CMK (cell line): ENCODE measurements around the gene OR6J1.
"Not testable (repeated sequence)": the region's sequence is repeated elsewhere in the genome, so short reads cannot be mapped to it uniquely, and the experiment has no call there.

Source experiments
- DNase-seq: peaks from one replicate; pipeline ENCODE4 v3.0.0-alpha.2; 2010; ENCODE audit warnings: low read depth

The OR6J1 gene

DNA sequence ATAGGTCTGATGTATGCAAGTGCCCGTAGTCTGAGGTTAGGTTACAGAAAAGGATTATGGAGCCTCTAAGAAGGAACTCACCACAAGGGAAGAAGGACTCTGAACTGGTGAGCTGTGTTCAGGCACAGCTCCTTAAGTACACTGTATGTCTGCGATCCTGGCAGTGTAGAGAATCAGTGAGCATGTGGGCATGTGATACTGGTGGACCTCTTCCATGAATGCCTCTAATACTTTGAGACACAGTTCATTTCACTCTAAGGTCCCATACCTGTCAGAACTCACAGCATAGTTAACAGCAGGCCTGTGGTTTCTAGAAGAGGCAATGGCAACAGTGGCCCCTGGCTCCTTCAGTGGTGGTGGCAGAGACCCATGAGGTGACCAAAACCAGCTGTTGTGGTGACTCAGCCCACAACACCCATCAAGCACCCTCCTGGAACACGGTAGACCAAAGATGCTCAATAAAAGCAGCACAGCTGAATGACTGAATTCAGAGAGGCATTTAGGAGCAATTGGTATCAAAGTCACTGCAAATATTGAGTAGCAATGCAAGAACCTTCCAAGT lies 6.9 kb upstream of the OR6J1 start:
- DNase-seq, result no peak

DNA sequence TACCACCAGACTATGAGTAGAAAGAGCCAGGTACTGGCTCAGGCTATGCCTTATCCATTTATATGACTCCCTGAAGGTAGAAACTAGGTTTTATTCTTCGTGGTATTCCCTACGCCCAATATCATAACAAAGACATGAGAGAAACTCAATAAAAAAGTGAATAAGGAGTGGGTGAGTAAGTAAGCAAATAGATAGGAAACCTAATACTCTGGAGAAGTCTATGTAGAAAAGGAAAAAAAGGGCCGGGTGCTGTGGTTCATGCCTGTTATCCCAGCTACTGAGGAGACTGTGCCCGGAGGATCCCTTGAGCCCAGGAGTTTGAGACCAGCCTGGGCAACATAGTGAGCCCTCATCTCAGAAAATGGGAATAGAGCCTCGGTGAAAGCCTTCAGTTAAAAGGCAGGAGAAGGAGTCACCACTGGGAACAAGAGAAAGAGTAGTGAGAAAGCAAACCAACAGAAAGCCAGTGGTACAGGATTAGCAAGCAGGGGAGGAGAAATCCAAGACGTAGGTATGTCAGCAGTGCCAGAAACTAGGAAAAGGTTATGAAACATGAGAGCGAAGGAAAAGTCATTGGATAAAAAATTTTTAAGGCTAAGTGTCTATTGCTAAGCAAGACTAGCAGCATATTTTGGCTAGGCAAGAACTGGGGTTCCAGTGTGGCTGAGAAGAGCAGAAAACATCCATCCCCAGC lies 6.0 kb upstream of the OR6J1 start:
- no peak for DNase-seq

DNA sequence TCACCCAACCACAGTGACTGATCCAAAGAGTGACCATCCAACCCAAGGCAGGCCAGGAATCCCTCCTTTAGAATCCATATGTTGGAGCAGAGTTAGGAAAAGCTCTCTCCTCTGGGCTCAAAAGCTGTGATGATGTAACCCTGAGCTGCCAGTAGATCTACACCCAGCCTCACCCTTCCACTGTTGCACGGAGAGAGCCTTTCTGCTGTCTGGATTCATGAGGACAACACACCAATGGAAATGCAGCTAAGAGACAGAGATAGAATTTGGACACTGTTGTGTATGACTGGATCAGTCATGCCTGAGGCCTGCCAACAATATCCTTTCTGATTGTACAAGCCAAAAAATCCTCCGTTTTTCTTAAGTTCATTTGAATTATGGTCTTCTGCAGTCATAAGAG lies 4.4 kb upstream of the OR6J1 start:
- DNase-seq, result no peak

DNA sequence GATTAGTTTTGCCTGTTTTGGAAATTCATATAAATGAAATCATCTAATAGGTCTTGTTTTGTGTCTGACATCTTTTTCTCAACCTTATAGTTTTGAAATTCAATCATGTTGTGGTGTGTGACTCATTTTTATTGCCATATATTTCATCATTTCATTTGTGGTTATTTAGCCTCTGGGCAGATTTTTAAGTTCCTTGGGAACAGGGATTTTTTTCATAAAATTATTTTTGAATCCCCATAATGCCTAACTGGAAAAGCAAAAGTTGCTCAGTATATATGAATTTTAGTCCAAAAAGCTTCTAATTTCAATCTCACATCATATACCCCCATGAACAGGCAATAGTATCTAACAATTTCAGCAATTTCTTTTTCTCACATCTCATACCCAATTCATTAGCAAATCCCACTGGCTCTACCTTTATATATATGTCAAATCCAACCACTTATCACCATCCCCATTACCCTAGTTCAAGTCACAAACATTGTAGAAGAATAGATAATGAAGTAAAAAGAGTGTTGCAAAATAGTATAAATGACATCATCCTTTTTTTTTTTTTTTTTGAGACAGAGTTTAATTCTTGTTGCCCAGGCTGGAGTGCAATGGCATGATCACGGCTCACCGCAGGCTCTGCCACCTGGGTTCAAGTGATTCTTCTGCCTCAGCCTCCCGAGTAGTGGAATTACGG lies 2.6 kb upstream of the OR6J1 start:
- DNase-seq, result no peak

DNA sequence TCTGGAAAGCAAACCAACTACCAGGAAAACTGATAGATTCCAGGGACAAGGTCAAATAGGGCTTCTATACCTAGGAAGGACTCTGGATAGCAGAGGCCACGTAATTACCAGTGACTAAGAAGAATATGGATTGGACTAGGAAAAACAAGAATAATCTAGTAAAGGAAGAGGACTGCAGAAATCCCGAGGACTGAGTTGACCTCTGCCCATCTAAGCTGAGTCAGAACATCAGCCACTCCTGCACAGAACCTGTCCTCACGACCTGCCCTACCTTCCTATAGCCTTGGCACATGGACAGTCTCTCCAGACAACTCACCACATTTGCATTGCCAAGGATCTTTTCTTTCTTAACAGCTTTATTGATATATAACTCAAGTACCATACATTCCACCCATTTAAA lies 2.3 kb downstream of the OR6J1 start:
- DNase-seq, result no peak

DNA sequence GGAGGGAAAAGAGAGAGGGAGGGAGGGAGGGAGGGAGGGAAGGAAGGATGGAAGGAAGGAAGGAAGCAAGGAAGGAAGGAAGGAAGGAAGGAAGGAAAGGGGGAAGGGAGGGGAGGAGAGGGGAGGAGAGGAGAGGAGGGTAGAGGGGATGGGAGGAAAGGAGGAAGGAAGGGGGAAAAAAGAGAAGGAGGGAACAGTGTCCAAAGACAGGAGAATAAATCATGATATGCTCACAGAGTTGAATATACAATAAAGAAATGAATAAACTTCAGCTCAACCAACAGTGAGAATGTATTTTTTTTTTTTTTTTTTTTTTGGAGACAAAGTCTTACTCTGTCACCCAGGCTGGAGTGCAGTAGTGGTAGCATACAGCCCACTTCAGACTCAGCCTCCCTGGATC lies 4.0 kb downstream of the OR6J1 start:
- DNase-seq, result no peak

DNA sequence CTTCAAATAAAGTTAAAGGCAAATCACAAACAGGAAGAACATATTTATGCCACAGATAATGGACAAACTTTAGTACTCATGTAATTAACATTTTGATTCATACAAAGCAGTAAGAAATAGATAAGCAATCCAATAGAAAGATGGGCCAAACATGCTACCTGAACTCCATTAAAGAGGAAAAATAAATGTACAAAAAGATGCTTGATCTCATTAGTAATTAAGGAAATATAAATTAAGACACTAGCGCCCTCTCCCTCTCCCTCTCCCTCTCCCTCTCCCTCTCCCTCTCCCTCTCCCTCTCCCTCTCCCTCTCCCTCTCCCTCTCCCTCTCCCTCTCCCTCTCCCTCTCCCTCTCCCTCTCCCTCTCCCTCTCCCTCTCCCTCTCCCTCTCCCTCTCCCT lies 8.2 kb downstream of the OR6J1 start:
- not testable (repeated sequence) for DNase-seq

DNA sequence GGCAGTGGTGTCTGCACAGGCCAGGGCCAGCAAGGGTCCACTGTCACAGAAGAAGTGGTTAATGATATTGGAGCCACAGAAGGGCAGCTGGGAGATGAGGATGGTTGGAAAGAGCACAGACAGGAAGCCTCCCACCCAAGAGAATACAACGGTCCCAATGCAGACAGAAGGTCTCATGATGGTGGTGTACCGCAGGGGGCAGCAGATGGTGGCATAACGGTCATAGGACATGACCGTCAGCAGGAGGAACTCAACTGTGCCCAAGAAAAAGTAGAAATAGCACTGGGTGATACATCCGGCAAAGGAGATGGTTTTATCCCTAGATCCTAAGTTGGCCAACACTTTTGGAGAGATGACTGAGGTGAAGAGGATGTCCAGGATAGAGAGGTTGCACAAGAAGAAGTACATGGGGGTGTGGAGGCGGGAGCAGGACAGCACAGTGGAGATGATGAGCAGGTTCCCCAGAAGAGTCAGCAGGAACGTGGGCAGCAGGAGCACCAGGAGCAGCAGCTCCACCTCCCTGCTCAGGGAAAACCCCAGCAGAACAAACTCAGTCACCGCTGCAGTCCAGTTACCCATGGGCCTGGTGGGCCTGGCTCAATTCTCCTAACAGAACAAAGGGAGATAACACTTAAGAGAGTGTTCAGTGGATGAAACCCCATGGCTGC lies 9.8 kb downstream of the OR6J1 start:
- DNase-seq, result no peak

DNA sequence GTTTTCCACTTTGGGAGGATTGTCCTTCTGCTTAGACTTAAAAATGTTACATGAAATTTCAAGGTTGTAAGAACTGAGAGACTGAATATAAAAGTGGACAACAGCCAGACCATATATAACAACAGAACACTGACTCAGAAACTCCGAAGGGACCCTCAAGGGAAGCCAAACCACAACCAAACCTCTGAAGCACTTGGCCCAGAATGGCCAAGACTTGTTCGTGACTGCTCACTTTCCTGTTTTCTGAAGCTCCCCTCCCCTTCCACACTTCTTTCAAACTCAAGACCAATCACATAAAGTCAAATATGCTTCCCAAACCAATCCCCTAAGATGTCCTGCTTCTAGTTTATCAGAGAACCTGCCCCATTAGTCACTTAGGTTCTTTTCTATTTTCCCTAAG lies 13.7 kb downstream of the OR6J1 start:
- DNase-seq, result no peak

DNA sequence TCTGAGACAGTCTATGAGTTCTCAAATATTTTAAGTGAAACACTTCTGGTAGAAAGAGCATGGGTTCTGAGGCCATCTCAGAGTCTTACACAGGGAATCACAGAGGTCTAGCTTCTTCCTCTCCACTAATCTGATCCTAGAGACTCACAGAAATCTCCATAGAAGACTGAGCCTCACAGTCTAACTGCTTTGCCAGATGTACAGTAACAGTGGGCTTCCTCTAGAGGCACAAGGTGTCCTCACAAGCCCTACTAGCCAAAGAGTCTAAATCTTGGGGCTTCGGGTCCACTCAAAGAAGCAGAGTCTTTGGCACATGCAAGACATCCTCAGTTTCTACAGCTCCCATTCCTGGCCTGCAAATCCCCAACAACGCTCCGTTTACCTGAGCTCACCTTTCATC lies 14.1 kb downstream of the OR6J1 start:
- DNase-seq, result no peak

DNA sequence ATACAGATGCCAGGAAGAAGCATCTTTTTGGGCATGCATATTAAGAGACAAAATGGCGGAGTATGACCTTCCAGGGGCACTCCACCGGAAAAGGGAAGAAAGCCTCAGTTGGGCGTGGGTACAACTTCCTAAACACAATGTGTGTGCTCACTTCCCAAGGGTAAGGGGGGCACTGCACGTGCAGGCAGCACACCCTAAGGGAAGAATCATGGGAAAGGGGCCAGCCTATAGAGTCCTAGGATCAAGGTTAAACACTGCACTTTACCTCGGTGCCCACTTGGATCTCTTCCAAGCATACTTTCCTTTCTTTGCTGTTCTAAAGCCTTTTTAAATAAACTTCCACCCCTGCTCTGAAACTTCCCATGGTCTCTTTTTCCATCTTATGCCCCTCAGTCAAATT lies 14.8 kb downstream of the OR6J1 start:
- DNase-seq, result no peak

DNA sequence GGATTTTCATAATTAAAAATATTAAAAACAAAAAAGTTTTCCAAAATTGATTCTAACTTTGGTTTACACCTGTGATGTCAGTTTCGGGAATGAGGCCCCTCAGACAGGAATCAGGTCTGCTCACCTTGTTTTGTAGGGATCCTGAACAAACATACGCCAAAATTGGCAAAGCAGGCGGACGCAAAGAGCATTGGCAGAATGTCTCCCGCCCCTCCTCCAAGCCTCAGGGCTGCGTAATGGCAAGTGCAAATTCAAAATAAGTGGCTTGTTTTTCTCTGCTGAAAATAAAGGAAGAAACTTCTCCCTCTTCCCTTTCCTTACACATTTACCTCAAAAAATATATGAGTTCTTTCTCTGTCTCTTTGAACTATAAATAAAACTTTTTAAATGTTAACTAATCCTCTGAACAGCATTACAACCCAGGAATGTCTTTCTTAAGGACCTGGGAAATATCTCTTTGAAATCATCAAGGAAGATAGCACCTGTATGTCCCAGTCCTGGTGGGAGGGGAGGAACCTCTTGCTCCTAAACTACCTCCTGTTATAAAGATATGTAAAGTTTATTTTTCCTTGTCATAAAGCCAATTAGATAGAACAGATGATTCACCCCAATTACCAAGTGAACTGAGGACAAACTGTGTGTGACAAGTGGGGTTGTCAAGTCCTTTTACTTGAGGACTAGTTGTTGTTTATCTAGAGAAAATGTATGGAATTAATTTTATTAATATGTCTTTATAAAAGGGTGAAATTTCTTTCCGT lies 16.5 kb downstream of the OR6J1 start:
- DNase-seq, result no peak

DNA sequence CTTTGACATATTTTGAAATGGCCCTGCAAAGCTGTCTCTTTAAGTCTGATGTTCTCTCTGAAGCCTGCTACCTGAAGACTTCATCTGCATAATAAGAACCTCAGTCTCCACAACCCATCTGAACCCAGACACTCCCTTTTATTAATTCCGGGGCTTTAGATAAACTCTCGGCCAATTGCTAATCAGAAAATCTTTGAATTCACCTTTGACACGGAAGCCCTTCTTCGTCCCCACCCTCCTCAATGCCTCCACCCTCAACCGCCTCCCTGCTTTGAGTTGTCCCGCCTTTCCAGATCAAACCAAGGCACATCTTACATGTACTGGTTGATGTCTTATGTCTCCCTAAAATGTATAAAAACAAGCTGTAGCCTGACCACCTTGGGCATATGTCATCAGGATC lies 17.6 kb downstream of the OR6J1 start:
- no peak for DNase-seq

DNA sequence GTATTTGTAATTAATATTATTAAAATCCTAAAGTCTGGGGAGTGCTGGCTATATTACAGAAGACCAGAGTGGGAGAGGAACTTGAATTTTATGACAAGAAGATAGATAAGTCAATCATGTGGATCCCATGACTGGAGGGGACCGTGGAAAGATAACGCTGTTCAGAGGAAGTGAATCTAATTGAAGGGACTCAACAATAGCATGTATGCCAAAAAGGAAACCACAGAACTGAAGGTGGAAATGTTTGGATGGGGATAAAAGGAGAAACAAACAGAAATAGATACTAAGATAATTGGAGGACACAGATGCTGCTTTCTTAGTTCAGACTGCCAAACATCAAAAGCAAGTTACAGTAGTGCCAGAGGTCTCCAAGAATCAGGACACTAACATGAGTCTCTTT lies 21.1 kb downstream of the OR6J1 start:
- DNase-seq, result no peak

DNA sequence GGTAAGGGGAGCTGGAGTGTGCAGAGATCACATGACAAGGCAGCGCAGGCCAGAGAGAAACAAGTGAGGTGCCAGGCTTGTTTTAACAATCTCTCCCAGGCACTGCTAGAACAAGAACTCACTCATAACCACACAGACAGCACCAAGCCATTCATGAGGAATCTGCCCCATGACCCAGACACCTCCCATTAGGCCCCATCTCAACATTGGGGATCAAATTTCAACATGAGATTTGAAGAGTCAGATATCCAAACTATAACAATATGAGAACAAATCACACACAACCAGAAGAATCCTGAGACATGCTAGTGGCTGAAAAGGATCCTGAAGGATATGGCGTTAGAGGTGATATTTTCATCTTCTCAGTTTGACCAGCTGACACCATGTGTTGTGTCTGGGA lies 21.9 kb downstream of the OR6J1 start:
- no peak for DNase-seq

DNA sequence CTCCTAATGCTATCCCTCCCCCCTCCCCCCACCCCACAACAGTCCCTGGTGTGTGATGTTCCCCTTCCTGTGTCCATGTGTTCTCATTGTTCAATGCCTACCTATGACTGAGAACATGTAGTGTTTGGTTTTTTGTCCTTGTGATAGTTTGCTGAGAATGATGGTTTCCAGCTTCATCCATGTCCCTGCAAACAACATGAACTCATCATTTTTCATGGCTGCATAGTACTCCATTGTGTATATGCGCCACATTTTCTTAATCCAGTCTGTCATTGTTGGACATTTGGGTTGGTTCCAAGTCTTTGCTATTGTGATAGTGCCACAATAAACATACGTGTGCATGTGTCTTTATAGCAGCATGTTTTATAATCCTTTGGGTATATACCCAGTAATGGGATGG lies 28.4 kb downstream of the OR6J1 start:
- not testable (repeated sequence) for DNase-seq

DNA sequence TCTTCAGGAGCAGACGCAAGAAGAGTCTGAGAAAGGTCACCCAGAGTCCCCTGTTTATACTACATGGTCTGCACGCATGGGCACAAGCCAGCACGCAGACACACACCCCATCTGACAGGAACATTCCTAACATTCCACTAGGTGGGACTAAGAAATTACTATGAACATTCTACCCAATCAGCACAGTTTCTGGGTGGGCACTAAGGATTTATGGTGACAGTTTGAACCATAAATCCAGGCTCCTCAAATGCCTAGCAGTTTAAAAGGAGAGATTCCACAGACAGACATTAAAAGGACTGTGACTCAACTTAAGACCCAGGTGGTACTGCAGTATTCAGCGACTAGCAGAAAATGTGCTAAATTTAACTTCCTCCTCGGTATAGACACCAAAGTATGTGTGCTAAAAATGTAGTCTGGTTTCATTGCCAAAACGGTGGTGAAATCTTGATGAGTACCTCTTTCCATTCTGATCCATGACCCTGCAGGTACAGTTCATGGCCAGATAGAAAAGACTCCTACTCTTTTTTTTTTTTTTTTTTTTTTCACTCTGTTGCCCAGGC lies 29.8 kb downstream of the OR6J1 start:
- no peak for DNase-seq

DNA sequence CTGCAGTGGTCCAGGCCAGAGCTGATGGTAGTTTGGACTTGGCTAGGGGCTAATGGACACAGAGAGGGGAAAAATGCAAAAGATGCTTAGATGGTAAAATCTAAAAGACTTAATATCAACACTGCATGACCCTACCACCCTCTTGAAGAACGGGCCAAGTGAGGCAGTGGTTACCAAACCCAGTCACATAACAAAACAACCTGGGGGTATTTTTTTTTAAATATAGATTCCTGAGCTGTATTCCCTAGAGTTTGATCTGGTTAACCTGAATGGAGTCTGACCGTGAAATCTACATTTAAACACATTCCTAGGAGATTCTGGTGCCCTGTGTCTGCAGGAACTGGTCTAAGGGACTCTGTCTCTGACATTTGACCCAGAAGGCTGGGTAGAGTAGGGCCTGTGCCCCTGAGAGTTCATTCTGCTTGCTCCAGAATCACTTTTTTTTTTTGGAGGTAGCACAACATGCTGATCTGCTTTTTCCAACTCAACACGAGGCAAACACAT lies 30.4 kb downstream of the OR6J1 start:
- DNase-seq, result no peak

DNA sequence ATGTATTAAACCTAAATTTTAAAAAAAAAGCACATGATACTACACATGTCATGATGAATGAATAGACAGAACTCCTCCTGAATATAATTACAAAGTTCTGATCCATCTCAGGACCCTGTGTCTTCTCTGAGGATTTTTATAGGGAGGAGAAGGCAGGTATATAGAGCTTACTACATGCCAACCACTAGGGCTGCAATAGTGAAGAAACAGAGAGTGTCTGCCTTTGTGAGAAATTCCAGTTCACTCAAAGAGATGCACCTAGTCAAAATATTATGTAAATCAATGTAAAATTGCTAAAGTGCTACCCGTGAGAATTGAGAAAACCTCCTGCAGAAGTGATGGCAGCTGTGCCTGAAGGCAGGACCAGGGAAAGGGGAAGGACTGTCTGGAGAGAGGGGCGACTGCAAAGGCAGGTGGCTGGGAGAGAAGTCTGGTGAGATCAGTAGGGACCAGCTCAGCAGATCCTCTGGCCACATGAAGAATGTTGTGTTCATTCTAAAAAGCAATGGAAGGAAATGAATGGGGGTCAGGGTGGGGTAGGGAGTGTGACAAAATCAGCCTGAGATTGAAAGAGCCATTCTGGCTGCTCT lies 31.0 kb downstream of the OR6J1 start:
- DNase-seq, result no peak

DNA sequence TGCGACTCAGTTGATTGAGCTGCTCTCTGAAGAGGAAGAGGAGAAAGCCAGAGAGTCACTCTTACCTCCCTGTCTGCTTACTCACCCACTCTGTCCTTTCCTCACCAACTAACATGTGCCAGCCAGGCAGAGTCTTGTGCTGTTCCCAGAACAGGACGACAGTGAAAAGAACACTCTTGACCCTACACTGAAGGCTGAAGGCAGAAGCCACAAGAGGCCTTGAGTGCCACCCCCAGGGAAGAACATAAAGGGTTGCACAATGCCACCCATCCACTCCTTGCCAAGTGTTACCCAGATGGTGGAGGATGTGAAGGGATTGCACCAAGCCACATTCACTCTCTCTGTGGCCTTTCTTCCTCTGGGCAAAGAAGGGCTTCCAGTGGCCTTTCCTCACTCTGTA lies 33.2 kb downstream of the OR6J1 start:
- DNase-seq, result no peak

DNA sequence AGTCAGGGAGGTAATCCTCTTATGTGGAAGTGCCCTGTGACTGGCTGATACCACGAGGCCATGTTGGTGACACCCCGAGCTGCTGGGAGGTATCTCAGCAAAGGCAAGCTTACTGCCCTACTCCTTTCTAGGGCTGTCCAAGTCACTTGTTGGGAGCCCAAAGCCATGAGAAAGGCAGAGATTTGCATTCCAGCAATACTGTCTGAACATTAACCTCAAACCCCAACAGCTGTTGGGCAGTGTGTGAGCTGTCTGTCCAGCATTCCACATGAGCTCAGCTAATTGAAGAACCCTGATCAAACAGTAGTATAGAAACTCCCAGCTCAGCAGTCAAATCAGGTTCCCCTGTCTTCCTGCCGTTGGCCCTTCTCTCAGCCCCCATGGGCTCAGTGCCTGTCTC lies 36.9 kb downstream of the OR6J1 start:
- DNase-seq, result no peak

DNA sequence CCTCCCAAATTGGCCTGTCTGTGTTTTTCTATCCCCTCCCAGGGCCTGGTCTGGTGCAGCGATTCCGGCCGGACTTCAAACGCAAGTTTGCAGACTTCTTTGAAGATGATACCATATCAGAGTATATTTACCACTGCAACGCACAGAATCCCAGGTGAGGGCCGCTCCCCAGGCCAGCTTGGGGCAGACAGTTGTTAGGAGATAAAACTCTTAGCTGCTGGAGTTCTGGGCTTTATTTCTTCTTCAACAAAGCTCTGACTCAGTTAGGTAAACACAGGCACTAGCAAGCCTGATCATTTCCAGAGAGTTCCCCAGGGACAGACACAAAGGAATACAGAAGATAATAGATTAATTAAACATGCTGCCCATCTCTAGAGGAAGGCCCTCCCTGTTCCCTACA lies 37.8 kb downstream of the OR6J1 start:
- no peak for DNase-seq
